ENCODE measurements around the gene THTPA. TPM values are rescaled to one million over a fixed set of nuclear protein-coding genes. Genes with fewer than 3 reads are reported as not detected.
A peak's percentile ranks its signal among the peaks of the same experiment; 100 is the strongest.

Gene THTPA
- total and polyA plus RNA-seq, 2 experiments from 2014 or later = 31.3 to 58.6 TPM

GRCh38 chr14:23564876-23565275 is 8.8 kb downstream of the THTPA start:
- no peak for TF ChIP-seq CTCF (IDR thresholded peaks at IDR 0.05; ENCODE audit: low read depth, low read length)
- no peaks in the 10 kb centered on the region for H3K27me3 ChIP-seq
- no peak for DNase-seq (ENCODE audit: low read depth in 1 of 2, low spot score in 1 of 2)
- no peak overlapping the region for H3K4me3 ChIP-seq
- peaks cover 8% of the 10 kb centered on the region for H3K36me3 ChIP-seq
- no peak overlapping the region for H3K27ac ChIP-seq
- H3K9me3 ChIP-seq (ENCODE audit: low read depth) = no peaks in the 10 kb centered on the region
- peaks cover 14% of the 10 kb centered on the region for H3K4me1 ChIP-seq (ENCODE audit: low read depth)

DNA sequence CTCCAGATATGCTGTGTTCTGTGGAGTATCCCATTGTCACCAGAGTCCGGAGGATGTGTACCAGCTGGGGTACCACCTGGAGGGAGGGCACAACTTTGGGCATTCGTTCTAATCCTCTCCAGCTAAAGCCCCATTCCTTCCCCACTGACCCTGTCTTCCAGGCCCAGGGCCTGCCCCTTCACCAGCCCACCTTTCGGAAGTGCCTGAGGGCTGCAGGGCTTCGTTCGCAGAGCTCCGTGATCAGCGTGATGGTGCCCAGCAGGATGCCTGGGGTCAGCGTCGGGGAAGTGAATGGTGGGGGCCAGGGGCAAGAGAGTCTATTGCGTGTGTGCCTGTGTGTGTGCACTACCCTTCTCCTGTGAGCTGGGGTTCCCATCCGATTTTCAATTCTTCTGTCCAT is 9.6 kb downstream of the THTPA start:
- peaks cover 3% of the 10 kb centered on the region for H3K36me3 ChIP-seq
- no peak for TF ChIP-seq CTCF (IDR thresholded peaks at IDR 0.05; ENCODE audit: low read depth, low read length)
- DNase-seq (ENCODE audit: low read depth in 1 of 2, low spot score in 1 of 2) = no peak
- no peak overlapping the region for H3K4me3 ChIP-seq
- no peak overlapping the region for H3K27ac ChIP-seq
- no peaks in the 10 kb centered on the region for H3K27me3 ChIP-seq
- H3K4me1 ChIP-seq (ENCODE audit: low read depth) = peaks cover 14% of the 10 kb centered on the region
- H3K9me3 ChIP-seq (ENCODE audit: low read depth) = no peaks in the 10 kb centered on the region

GRCh38 chr14:23566112-23566777 is 10.2 kb downstream of the THTPA start:
- H3K4me3 ChIP-seq = peak overlapping the region; percentile 48
- no peak overlapping the region for H3K27ac ChIP-seq
- no peaks in the 10 kb centered on the region for H3K9me3 ChIP-seq (ENCODE audit: low read depth)
- H3K4me1 ChIP-seq (ENCODE audit: low read depth) = peaks cover 14% of the 10 kb centered on the region
- TF ChIP-seq CTCF (IDR thresholded peaks at IDR 0.05; ENCODE audit: low read depth, low read length) = no peak
- H3K36me3 ChIP-seq = peaks cover 3% of the 10 kb centered on the region
- no peak for DNase-seq (ENCODE audit: low read depth in 1 of 2, low spot score in 1 of 2)
- no peaks in the 10 kb centered on the region for H3K27me3 ChIP-seq

DNA sequence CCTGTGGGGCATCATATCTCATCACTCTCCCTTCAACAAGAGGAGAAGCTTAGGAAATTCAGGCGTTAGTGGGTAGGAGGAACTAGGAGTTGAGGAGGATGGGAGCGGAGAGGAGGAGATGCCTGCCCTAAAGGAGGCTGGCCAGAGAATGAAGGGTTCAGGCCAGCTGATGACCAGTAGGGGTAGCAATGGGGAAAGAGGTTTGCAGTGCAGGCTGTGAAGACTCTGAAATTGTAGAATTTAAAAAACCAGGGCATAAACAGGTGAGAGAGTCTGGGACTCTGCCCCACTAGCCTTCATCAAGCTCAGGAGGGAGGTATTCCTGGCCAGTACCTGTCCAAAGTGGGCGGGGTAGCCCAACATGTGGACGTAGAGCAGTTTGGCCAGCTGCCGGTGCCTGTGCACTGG is 10.7 kb downstream of the THTPA start:
- no peaks in the 10 kb centered on the region for H3K27me3 ChIP-seq
- no peaks in the 10 kb centered on the region for H3K9me3 ChIP-seq (ENCODE audit: low read depth)
- H3K36me3 ChIP-seq = peaks cover under 1% of the 10 kb centered on the region
- peak overlapping the region; percentile 48 for H3K4me3 ChIP-seq
- peak in 1 of 2 donors; percentile 45 for DNase-seq (ENCODE audit: low read depth in 1 of 2, low spot score in 1 of 2)
- TF ChIP-seq CTCF (IDR thresholded peaks at IDR 0.05; ENCODE audit: low read depth, low read length) = peak; percentile 35
- no peak overlapping the region for H3K27ac ChIP-seq
- peaks cover 14% of the 10 kb centered on the region for H3K4me1 ChIP-seq (ENCODE audit: low read depth)

- Histone ChIP-seq H3K9me3 (ENCODE audit: low read depth) (no peaks in the 10 kb centered on the region), H3K27ac (peak within 1 kb of the TSS; percentile 11), H3K4me1 (ENCODE audit: low read depth) (peaks cover 14% of the 10 kb centered on the region), H3K4me3 (peak within 1 kb of the TSS; percentile 48), H3K27me3 (no peaks in the 10 kb centered on the region), H3K36me3 (no peaks in the 10 kb centered on the region)
- DNase-seq (ENCODE audit: low read depth in 1 of 2, low spot score in 1 of 2) = peak; percentile 86 to 92
- no peak for TF ChIP-seq CTCF (IDR thresholded peaks at IDR 0.05; ENCODE audit: low read depth, low read length)
Observed at GRCh38 chr14:23567186-23568020, 11.3 kb downstream of the THTPA start, which contains the start of gene AP1G2. Gene AP1G2, minus strand, starts transcription at chr14:23567791. Its CDS starts 477 bp downstream, at chr14:23567314.
